ENCODE measurements around the gene DAPL1.
"Not testable (repeated sequence)": the region's sequence is repeated elsewhere in the genome, so short reads cannot be mapped to it uniquely, and the experiment has no call there.

Gene DAPL1

GRCh38 chr2:158823486-158824237 is 28.5 kb downstream of the DAPL1 start:
- no peak for DNase-seq (ENCODE audit: low read depth)

- no peak for DNase-seq (ENCODE audit: low read depth)
Observed at GRCh38 chr2:158825021-158825420, 29.9 kb downstream of the DAPL1 start.

GRCh38 chr2:158826965-158827364 is 31.8 kb downstream of the DAPL1 start:
- no peak for DNase-seq (ENCODE audit: low read depth)

- DNase-seq (ENCODE audit: low read depth) = peak; percentile 11
Observed at GRCh38 chr2:158828378-158829164, 33.5 kb downstream of the DAPL1 start.

- no peak for DNase-seq (ENCODE audit: low read depth)
Observed at GRCh38 chr2:158829167-158829566, 34.0 kb downstream of the DAPL1 start.

- no peak for DNase-seq (ENCODE audit: low read depth)
Observed at GRCh38 chr2:158830201-158830600, 35.1 kb downstream of the DAPL1 start.

GRCh38 chr2:158835431-158835830 is 40.3 kb downstream of the DAPL1 start:
- DNase-seq (ENCODE audit: low read depth) = no peak

GRCh38 chr2:158837645-158838044 is 42.5 kb downstream of the DAPL1 start:
- no peak for DNase-seq (ENCODE audit: low read depth)

- DNase-seq (ENCODE audit: low read depth) = peak; percentile 80
Observed at GRCh38 chr2:158841850-158842249, 46.7 kb downstream of the DAPL1 start.

GRCh38 chr2:158845444-158845843 is 50.3 kb downstream of the DAPL1 start:
- DNase-seq (ENCODE audit: low read depth) = no peak

GRCh38 chr2:158845859-158846258 is 50.7 kb downstream of the DAPL1 start:
- DNase-seq (ENCODE audit: low read depth) = peak; percentile 12

GRCh38 chr2:158847526-158847925 is 52.4 kb downstream of the DAPL1 start:
- DNase-seq (ENCODE audit: low read depth) = not testable (repeated sequence)

- DNase-seq (ENCODE audit: low read depth) = not testable (repeated sequence)
Observed at GRCh38 chr2:158848031-158848970, 53.2 kb downstream of the DAPL1 start.

- peak; percentile 45 for DNase-seq (ENCODE audit: low read depth)
Observed at GRCh38 chr2:158860179-158860578, 65.1 kb downstream of the DAPL1 start.

- DNase-seq (ENCODE audit: low read depth) = peak; percentile 11
Observed at GRCh38 chr2:158861626-158862025, 66.5 kb downstream of the DAPL1 start.

- not testable (repeated sequence) for DNase-seq (ENCODE audit: low read depth)
Observed at GRCh38 chr2:158865469-158865868, 70.4 kb downstream of the DAPL1 start.
